Naive B cell (primary cell): ENCODE data around the gene ESR2. TPM values are rescaled to one million over a fixed set of nuclear protein-coding genes. Genes with fewer than 3 reads are reported as not detected.
A peak's percentile ranks its signal among the peaks of the same experiment; 100 is the strongest.
"Not testable (repeated sequence)": the region's sequence is repeated elsewhere in the genome, so short reads cannot be mapped to it uniquely, and the experiment has no call there.

Source experiments
- ATAC-seq, 2 donors: fragments of 150-1000 bp; cut with Tn5 transposase; 2 replicates each; pipeline ENCODE4 v1.10.0; 2021; ENCODE audit warnings: low read depth in 2 of 2, mild to moderate bottlenecking in 2 of 2, moderate library complexity in 2 of 2
- DNase-seq: peaks from one replicate; pipeline ENCODE4 v3.0.0; 2022
- H3K27ac Mint-ChIP-seq, 6 donors: one replicate each; pipeline ENCODE4 v1.8.0; 2020 to 2022; ENCODE audit warnings: mild to moderate bottlenecking in 6 of 6, mixed read lengths in 6 of 6, moderate library complexity in 5 of 6, inconsistent platforms in 2 of 6
- H3K27me3 Mint-ChIP-seq, 3 donors: one replicate each; pipeline ENCODE4 v1.8.0; 2021 to 2022; ENCODE audit warnings: mixed read lengths in 3 of 3, mild to moderate bottlenecking in 1 of 3
- H3K36me3 Mint-ChIP-seq, 2 donors: one replicate each; pipeline ENCODE4 v1.8.0; 2020 to 2022; ENCODE audit warnings: mixed read lengths in 2 of 2, inconsistent platforms in 1 of 2, mild to moderate bottlenecking in 1 of 2
- H3K4me1 Mint-ChIP-seq, 3 donors: one replicate each; pipeline ENCODE4 v1.8.0; 2020 to 2022; ENCODE audit warnings: mixed read lengths in 3 of 3, inconsistent platforms in 1 of 3, mild to moderate bottlenecking in 1 of 3, moderate library complexity in 1 of 3
- H3K4me3 Mint-ChIP-seq, 8 donors: one replicate each; pipeline ENCODE4 v1.8.0; 2020 to 2022; ENCODE audit warnings: mild to moderate bottlenecking in 8 of 8, mixed read lengths in 8 of 8, moderate library complexity in 8 of 8, inconsistent platforms in 2 of 8
- H3K9me3 Mint-ChIP-seq, 7 donors: one replicate each; pipeline ENCODE4 v1.8.0; 2020 to 2022; ENCODE audit warnings: mixed read lengths in 7 of 7, mild to moderate bottlenecking in 5 of 7, inconsistent platforms in 2 of 7, moderate library complexity in 1 of 7
- polyA plus RNA-seq, 6 donors: library from polyadenylated mRNA; unstranded; fragments of 300-500 nt; fragmentation: Illumina TruSeq; gene quantifications; one replicate each; pipeline ENCODE4 v1.2.3, GENCODE V29; 2021; ENCODE audit warnings: low read depth in 6 of 6

The ESR2 gene
- polyA plus RNA-seq, 6 donors from 2014 or later = 1.6 to 7.4 (median 3.2) TPM

DNA sequence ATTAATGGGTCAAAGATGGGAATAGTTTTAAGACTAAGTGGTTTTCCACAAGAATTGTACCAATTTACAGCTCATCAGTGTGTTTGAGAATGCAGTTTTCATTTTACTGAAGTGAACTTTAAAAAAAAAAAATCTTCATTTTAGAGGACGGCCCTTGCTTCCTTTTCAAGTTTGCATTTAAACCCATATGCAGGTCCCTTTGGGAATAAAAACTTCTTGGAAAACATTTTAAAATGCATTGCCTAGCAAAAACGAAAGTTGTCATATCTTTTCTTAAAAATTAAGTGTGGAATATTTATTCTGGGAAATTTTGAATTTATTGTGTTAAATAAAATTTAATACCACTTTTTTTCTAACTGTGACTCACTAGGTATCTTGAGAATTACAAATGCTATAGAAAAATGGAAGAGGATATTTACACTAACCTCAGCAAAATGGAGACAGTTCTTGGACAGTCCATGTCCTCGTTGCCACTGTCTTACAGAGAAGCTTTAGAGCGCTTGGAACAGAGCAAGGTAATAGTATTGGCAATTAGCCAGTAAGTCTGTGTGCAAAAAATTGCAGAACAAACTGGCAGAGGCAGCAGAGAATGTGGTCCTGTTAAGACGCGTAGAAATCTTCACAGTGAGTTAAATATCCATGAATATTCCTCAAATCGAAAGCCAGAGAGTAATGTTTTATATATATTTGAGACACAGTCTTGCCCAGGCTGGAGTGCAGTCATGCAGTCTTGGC is 231.6 kb downstream of the ESR2 start:
- peaks cover 0 to 14% of the 10 kb centered on the region in 2 donors for H3K36me3 Mint-ChIP-seq

DNA sequence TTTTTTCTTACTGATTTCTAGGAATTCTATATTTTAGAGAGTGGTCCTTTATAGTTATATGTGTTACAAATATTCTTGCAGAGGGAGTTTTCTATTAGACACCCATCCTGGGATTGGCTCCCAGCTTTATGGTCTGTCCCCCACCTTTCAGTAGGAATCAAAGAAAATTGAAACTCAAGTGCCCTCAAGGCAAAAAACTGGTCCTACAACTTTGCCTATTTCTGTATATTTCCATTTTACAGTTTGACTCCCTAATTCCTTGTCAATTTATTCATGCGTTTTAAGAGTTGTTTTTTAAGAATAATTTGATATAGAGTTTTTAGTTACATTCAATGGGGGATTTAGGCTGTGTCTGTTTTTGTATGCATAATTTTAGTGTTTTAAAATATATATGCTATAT is 232.5 kb downstream of the ESR2 start:
- no peak overlapping the region for H3K27ac Mint-ChIP-seq
- no peak for DNase-seq
- H3K36me3 Mint-ChIP-seq = peaks cover 4 to 14% of the 10 kb centered on the region in 2 donors
- no peak for ATAC-seq
- no peak overlapping the region for H3K4me3 Mint-ChIP-seq
- no peaks in the 10 kb centered on the region for H3K4me1 Mint-ChIP-seq
- H3K9me3 Mint-ChIP-seq = no peaks in the 10 kb centered on the region
- H3K27me3 Mint-ChIP-seq = no peaks in the 10 kb centered on the region

More for the DNA sequence above, 231.6 kb downstream of the ESR2 start:
- Mint-ChIP-seq H3K4me3 (no peak overlapping the region), H3K27me3 (no peaks in the 10 kb centered on the region), H3K9me3 (no peaks in the 10 kb centered on the region), H3K27ac (peak overlapping the region in 1 of 6 donors; percentile 56), H3K4me1 (no peaks in the 10 kb centered on the region)
- DNase-seq (no peak), ATAC-seq (no peak)

DNA sequence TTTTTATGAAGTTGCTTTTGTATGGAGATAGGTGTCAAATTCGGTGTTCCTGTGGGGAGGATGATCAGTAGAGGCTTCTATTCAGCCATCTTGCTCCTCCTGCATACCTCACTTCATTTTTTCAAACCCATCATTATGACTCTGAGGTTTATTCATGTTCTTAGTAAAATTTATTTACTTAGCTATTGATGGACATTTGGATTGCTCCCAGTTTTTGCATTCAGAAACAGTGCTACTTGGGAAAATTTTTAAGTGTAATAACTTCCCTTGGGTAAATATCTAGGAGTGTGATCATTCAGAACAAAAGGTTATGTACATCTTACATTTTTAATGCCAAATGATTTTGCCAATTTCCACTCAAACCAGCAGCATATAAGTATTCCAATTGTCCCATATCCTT is 233.1 kb downstream of the ESR2 start:
- Mint-ChIP-seq H3K4me3 (no peak overlapping the region), H3K27me3 (no peaks in the 10 kb centered on the region), H3K36me3 (peaks cover 4 to 14% of the 10 kb centered on the region in 2 donors), H3K4me1 (no peaks in the 10 kb centered on the region), H3K9me3 (no peaks in the 10 kb centered on the region), H3K27ac (no peak overlapping the region)
- DNase-seq = no peak
- ATAC-seq = no peak

DNA sequence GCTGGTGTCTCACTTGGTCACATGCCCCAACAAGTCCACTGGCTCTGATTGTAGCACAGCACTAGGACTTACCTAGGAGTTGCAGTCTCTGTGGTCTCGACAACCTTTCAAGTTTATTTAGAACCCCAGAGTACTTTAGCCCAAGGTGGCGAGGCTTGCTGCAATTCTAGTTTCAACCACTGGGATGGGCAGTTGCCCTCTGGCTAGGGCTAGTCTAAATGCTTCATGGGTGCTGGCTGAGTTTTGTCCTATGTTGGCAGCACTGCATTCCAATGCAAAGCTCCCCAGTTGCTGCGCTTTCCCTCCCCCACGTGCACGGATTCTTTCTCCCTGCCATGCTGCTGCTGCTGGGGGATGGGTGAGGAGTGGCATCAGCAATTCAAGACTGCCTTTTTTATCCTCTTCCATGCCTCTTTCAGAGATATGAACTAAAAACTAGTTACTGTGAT is 233.5 kb downstream of the ESR2 start:
- no peak overlapping the region for H3K4me3 Mint-ChIP-seq
- DNase-seq (no peak), ATAC-seq (peak in 1 of 2 donors; percentile 41)
- no peaks in the 10 kb centered on the region for H3K9me3 Mint-ChIP-seq
- no peak overlapping the region for H3K27ac Mint-ChIP-seq
- H3K4me1 Mint-ChIP-seq = no peaks in the 10 kb centered on the region
- H3K27me3 Mint-ChIP-seq = no peaks in the 10 kb centered on the region
- peaks cover 4 to 14% of the 10 kb centered on the region in 2 donors for H3K36me3 Mint-ChIP-seq

DNA sequence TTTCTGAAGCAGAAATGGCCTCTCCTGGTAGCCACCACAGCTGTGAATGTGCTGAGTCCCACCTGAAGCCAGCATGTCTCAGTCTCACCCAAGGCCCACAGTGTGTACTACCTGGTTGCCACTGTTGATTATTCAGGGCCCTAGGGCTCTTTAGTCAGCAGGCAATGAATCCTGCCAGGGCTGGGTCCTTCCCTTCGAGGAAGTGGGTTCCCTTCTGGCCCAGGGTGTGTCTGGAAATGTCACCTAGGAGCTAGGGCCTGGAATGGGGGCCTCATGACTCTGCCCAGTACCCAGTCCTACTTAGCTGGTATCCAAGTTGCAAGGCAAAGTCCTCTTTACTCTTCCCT is 234.0 kb downstream of the ESR2 start:
- DNase-seq (no peak), ATAC-seq (no peak)
- peak overlapping the region in 1 of 6 donors; percentile 4 for H3K27ac Mint-ChIP-seq
- peaks cover 4 to 14% of the 10 kb centered on the region in 2 donors for H3K36me3 Mint-ChIP-seq
- no peaks in the 10 kb centered on the region for H3K4me1 Mint-ChIP-seq
- H3K4me3 Mint-ChIP-seq = no peak overlapping the region
- H3K9me3 Mint-ChIP-seq = no peaks in the 10 kb centered on the region
- no peaks in the 10 kb centered on the region for H3K27me3 Mint-ChIP-seq

DNA sequence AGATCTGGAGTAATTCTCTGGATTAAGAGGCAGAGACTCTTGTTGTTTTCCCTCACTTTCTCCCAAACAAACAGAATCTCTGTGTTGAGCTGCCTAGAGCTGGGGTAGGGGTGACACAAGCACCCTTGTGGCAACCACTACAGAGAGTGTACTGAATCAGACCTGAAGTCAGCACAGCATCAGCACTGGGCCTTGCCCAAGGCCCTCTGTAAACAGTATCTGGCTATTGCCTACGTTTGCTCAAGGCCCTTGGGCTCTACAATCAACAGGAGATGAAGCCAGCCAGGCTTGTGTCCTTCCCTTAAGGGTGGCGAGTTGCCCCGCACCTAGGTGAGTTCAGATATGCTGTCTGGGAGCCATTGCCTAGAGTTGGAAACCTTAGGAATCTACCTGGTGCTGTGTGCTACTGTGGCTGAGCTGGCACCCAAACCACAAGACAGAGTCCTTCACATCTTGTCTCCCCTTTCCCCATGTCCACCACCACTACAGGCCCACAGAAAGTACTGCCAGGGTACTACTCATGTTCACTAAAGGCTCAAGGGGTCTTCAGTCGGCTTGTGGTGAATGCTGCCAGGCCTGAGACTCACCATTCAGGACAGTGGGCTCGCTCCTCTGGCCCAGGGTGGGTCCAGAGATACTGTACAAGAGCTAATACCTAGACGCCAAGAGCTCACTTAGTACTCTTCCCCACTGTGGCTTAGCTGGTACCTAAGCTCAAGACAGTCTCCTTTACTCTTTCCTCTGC is 234.5 kb downstream of the ESR2 start:
- no peaks in the 10 kb centered on the region for H3K4me1 Mint-ChIP-seq
- ATAC-seq (no peak), DNase-seq (no peak)
- peaks cover 4 to 14% of the 10 kb centered on the region in 2 donors for H3K36me3 Mint-ChIP-seq
- no peak overlapping the region for H3K4me3 Mint-ChIP-seq
- no peaks in the 10 kb centered on the region for H3K27me3 Mint-ChIP-seq
- no peaks in the 10 kb centered on the region for H3K9me3 Mint-ChIP-seq
- peak overlapping the region in 1 of 6 donors; percentile 4 for H3K27ac Mint-ChIP-seq

DNA sequence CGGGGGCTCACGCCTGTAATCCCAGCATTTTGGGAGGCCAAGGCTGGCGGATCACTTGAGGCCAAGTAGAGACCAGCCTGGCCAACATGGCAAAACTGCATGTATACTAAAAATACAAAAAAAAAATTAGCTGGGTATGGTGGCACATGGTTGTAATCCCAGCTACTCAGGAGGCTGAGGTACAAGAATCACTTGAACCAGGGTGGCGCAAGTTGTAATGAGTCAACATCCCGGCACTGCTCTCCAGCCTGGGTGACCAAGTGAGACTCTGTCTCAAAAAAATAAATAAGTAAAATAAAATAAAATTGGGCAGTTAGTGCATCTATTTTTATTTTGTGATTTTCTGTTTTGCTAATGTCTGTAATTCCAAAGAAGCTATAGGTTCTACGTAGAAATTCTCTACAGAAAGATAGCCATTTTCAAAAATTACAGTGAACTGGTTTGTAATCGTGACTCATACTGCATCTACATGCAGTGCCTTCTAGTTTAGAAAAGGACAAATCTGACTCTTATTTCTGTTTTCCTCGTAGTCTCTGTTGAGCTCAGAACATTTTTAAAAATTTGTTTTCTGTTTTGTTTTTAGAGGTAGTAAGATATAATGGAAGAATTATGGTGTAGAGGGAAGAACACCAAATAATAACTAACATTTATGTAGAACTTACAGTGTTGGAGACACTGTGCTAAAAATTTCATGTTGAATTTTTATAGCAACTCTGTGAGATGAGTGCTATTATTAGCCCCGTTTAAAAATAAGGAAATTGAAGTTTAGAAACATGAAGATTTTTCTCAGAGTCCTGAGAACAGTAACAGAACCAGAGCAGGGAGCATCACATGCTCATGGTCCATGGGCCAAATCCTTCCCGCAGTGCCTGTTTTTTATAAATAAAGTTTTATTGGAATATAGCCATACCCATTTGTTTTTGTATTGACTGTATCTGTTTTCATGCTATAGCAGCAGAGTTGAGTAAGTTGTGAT is 240.2 kb downstream of the ESR2 start:
- H3K27ac Mint-ChIP-seq = no peak overlapping the region
- DNase-seq (no peak), ATAC-seq (no peak)
- peaks cover 6 to 10% of the 10 kb centered on the region in 2 donors for H3K36me3 Mint-ChIP-seq
- H3K4me1 Mint-ChIP-seq = no peaks in the 10 kb centered on the region
- no peaks in the 10 kb centered on the region for H3K27me3 Mint-ChIP-seq
- no peak overlapping the region for H3K4me3 Mint-ChIP-seq
- H3K9me3 Mint-ChIP-seq = no peaks in the 10 kb centered on the region

DNA sequence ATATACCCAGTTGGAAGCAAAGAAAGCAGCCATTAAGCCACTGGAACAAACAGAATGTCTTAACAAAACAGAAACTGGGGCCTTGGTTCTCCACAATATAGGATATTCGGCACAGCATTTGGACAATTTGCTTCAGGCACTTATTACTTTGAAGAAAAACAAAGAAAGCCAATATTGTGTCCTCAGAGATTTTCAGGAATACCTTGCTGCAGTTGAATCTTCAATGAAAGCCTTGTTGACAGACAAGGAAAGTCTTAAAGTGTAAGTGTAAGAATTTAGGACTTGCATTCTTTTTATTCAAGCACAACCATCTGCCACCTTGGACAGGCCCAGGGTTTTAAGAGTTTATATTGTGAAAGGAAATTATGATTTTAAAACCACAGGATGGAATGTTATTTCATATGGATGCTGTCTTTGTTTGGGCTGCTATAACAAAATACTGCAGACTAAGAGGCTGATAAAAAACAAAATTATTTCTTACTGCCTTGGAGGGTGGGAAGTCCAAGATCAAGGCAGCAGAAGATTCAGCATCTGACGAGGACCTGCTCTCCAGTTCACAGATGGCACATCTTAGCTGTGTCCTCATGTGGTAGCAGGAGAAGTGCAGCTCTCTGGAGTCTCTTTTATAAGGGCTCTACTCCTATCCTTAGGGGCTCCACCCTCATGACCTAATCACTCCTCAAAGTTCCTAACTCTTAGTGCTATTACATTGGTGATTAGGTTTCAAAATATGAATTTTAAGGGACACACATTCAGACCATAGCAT is 244.4 kb downstream of the ESR2 start:
- Mint-ChIP-seq H3K4me3 (no peak overlapping the region), H3K27me3 (no peaks in the 10 kb centered on the region), H3K27ac (peak overlapping the region in 1 of 6 donors; percentile 19), H3K36me3 (peaks cover 0 to 6% of the 10 kb centered on the region in 2 donors), H3K4me1 (no peaks in the 10 kb centered on the region), H3K9me3 (no peaks in the 10 kb centered on the region)
- DNase-seq = no peak
- no peak for ATAC-seq

DNA sequence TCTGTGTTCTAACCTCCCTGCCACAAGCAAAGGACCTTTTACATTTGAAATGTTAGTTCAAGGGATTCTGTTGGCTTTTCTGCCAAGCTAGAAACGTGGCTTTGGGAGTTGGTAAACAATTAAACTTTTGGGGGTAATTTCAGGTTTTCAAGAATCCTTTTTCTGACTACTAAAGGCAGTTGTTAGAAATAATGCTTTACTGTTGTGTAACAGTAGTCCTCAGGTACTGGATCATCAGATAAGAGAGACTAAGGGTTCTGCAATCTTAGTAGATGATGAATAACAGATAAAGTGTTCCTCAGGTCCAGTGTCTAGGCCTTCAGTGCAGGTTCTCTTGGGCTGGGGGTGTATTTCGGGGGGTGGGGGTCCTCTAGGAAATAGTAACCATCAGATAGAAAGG is 249.1 kb downstream of the ESR2 start:
- Mint-ChIP-seq H3K4me3 (no peak overlapping the region), H3K4me1 (no peaks in the 10 kb centered on the region), H3K36me3 (peaks cover 4 to 11% of the 10 kb centered on the region in 2 donors), H3K27ac (no peak overlapping the region), H3K9me3 (peaks cover 5 to 15% (median 8%) of the 10 kb centered on the region in 7 donors), H3K27me3 (no peaks in the 10 kb centered on the region)
- ATAC-seq (no peak), DNase-seq (no peak)

DNA sequence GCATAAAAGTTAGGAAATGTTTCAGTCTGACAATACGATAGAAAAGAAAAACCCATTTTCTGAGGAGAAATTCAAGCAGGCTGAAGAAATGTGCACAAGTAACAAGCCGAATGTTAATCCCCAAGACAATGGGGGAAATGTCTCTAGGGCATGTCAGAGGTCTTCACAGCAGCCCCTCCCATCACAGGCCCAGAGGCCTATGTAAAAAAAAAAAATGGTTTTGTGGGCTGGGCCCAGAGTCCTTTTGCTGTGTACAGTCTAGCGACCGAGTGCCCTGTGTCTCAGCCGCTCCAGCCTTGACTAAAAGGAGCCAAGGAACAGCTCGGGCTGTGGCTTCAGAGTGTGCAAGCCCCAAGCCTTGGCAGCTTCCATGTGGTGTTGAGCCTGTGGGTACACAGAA is 250.9 kb downstream of the ESR2 start:
- not testable (repeated sequence) for H3K27me3 Mint-ChIP-seq, DNase-seq, H3K4me1 Mint-ChIP-seq, ATAC-seq, H3K4me3 Mint-ChIP-seq
- H3K36me3 Mint-ChIP-seq = peaks cover 4 to 11% of the 10 kb centered on the region in 2 donors
- peak overlapping the region in 2 of 6 donors; percentile 8 to 17 for H3K27ac Mint-ChIP-seq
- H3K9me3 Mint-ChIP-seq = peaks cover 5 to 15% (median 8%) of the 10 kb centered on the region in 7 donors

DNA sequence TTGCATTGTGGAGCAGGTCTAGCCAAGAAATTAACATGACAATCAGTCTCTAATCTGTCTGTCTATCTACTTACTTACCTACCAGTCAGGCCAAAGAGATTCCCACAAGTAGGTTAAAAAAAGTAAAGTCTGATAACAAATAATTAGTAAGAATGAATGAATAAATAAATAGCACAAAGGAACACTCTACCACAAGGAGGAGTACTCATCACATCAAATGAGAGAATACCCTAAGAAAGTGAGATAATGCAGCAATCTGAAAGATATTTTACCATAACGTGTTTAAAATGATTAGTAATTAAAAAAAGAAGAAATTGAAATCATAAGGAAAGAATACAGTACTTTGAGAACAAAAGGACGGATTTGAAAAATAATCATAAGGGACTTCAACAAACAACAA is 254.1 kb downstream of the ESR2 start:
- no peak overlapping the region for H3K4me3 Mint-ChIP-seq
- no peaks in the 10 kb centered on the region for H3K27me3 Mint-ChIP-seq
- H3K4me1 Mint-ChIP-seq = no peaks in the 10 kb centered on the region
- ATAC-seq = no peak
- H3K27ac Mint-ChIP-seq = no peak overlapping the region
- DNase-seq = no peak
- H3K36me3 Mint-ChIP-seq = peaks cover 10 to 11% of the 10 kb centered on the region in 2 donors
- H3K9me3 Mint-ChIP-seq = peaks cover 5 to 15% (median 8%) of the 10 kb centered on the region in 7 donors

DNA sequence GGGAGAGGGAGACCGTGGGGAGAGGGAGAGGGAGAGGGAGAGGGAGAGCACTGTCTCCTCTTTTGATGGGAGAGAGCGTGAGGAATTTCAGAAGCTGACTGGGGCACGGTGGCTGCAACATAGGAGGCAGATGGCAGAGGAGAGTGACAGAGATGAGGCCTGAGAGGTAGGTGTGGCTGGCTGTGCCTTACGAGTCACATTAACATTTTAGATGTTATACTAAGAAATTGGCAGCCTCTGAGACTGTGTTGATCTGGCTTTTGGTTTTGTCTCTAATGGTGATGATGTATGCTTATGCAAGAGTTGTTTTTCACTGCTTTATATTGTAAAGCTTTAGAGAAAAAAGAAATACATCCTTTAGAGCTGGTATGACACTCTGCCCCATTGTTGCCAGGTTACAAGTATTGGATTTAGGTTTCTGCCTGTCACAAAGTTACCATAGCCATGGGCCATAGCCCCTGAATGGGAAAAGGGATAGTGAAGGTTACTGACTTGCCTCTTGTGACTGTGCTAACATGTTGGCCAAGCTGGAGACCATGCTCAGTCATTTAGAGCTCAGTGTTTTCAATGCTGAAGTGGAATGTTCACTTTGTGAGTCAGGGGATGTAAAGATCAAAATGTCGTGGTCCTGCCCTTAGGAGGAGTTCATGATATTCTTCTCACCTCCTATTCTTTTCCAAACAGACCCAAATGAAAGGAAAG is 255.2 kb downstream of the ESR2 start:
- Mint-ChIP-seq H3K4me3 (no peak overlapping the region), H3K4me1 (no peaks in the 10 kb centered on the region), H3K27ac (peak overlapping the region in 1 of 6 donors; percentile 83), H3K9me3 (peaks cover 5 to 15% (median 8%) of the 10 kb centered on the region in 7 donors), H3K36me3 (peaks cover 10 to 11% of the 10 kb centered on the region in 2 donors), H3K27me3 (no peaks in the 10 kb centered on the region)
- no peak for DNase-seq
- no peak for ATAC-seq
